K562 (cell line): ENCODE data around the gene MLYCD. TPM values are rescaled to one million over a fixed set of nuclear protein-coding genes. Genes with fewer than 3 reads are reported as not detected.

Experiments
- BRD4 ChIP-seq: fragments of 200-600 bp; sonication (generic); IDR thresholded peaks from 2 replicates; pipeline ENCODE4 v1.6.1; 2017; ENCODE audit warnings: inconsistent platforms
- CHD2 ChIP-seq: IDR thresholded peaks from 2 replicates; pipeline ENCODE4 v1.6.1; 2011; ENCODE audit warnings: low read depth, low read length
- DIDO1 ChIP-seq: fragments of 450-650 bp; IDR thresholded peaks from 2 replicates; pipeline ENCODE4 v1.6.1; 2016; ENCODE audit warnings: low read depth, missing biosample characterization, missing genetic modification characterization
- E2F6 ChIP-seq, 2 experiments: IDR thresholded peaks; 2 replicates each; pipeline ENCODE4 v1.6.1; 2011; ENCODE audit warnings: borderline replicate concordance in 1 of 2, control low read depth in 1 of 2, low read depth in 1 of 2, low read length in 1 of 2, mild to moderate bottlenecking in 1 of 2, mixed read lengths in 1 of 2, moderate library complexity in 1 of 2; ENCODE audit not compliant: insufficient read depth in 1 of 2, insufficient read length in 1 of 2, poor library complexity in 1 of 2, severe bottlenecking in 1 of 2; ENCODE audit errors: extremely low read depth in 1 of 2
- ETS2 ChIP-seq: IDR thresholded peaks from 2 replicates; pipeline ENCODE4 v1.6.1; 2016; ENCODE audit warnings: borderline replicate concordance, missing genetic modification characterization, mild to moderate bottlenecking, moderate library complexity, missing compliant biosample characterization; ENCODE audit not compliant: poor library complexity, severe bottlenecking
- FOS ChIP-seq: IDR thresholded peaks from 3 replicates; pipeline ENCODE4 v1.6.1; 2011; ENCODE audit not compliant: insufficient read length; ENCODE audit errors: extremely low read depth
- GABPA ChIP-seq: fragments of 200-800 bp; sonication (Bioruptor generic); conservative IDR thresholded peaks from 2 replicates; pipeline ENCODE4 v1.6.1; 2016; ENCODE audit warnings: low read depth, missing genetic modification characterization, missing compliant biosample characterization
- HEY1 ChIP-seq: fragments of 250-450 bp; sonication (Bioruptor Pico); IDR thresholded peaks from 2 replicates; pipeline ENCODE4 v1.5.0; 2020; ENCODE audit warnings: mild to moderate bottlenecking, moderate library complexity, borderline replicate concordance
- HNRNPK ChIP-seq: fragments of 200-400 bp; formaldehyde crosslinking; IDR thresholded peaks from one replicate; pipeline ENCODE4 v1.6.1; 2018; ENCODE audit warnings: mild to moderate bottlenecking, low read depth, low read length; ENCODE audit not compliant: poor library complexity, severe bottlenecking
- HOMEZ ChIP-seq: fragments of 250-450 bp; sonication (Bioruptor Pico); IDR thresholded peaks from 2 replicates; pipeline ENCODE4 v1.4.0; 2020; ENCODE audit warnings: mild to moderate bottlenecking, moderate library complexity
- KDM5B ChIP-seq: fragments of 200-600 bp; sonication (generic); IDR thresholded peaks from 2 replicates; pipeline ENCODE4 v1.6.1; 2012; ENCODE audit warnings: low read depth, mild to moderate bottlenecking, moderate library complexity, low read length, control low read depth, inconsistent platforms; ENCODE audit not compliant: insufficient replicate concordance
- MAX ChIP-seq: sonication (generic); formaldehyde crosslinking; IDR thresholded peaks from 2 replicates; pipeline ENCODE4 v1.9.0; 2022; ENCODE audit warnings: mild to moderate bottlenecking, missing genetic modification reagents
- MEF2A ChIP-seq: IDR thresholded peaks from 2 replicates; pipeline ENCODE4 v1.6.1; 2011; ENCODE audit warnings: low read depth, mild to moderate bottlenecking, low read length, moderate library complexity; ENCODE audit not compliant: control insufficient read depth
- MYC ChIP-seq, 2 experiments: fragments of 250-450 bp in 1 of 2; sonication (Bioruptor Pico) in 1 of 2; IDR thresholded peaks; 2 replicates each; pipeline versions ENCODE4 v1.5.1 to v1.6.1; 2012 to 2021; ENCODE audit warnings: low read depth in 2 of 2, borderline replicate concordance in 1 of 2, improper control_type of control experiment in 1 of 2, low read length in 1 of 2, mild to moderate bottlenecking in 1 of 2, moderate library complexity in 1 of 2
- SIN3A ChIP-seq, 2 experiments: fragments of 150-350 bp in 1 of 2; IDR thresholded peaks; 2 replicates each; pipeline ENCODE4 v1.6.1; 2011 to 2016; ENCODE audit warnings: borderline replicate concordance in 2 of 2, low read depth in 2 of 2, low read length in 2 of 2, mild to moderate bottlenecking in 2 of 2, moderate library complexity in 2 of 2; ENCODE audit not compliant: control insufficient read depth in 1 of 2
- SOX6 ChIP-seq: fragments of 450-650 bp; IDR thresholded peaks from 2 replicates; pipeline ENCODE4 v1.6.1; 2014; ENCODE audit warnings: mild to moderate bottlenecking
- TCF3 ChIP-seq: sonication (generic); formaldehyde crosslinking; IDR thresholded peaks from 2 replicates; pipeline ENCODE4 v1.4.0; 2020; ENCODE audit warnings: mild to moderate bottlenecking, missing genetic modification reagents
- TFAP4 ChIP-seq: sonication (generic); formaldehyde crosslinking; IDR thresholded peaks from 2 replicates; pipeline ENCODE4 v1.8.0; 2022; ENCODE audit warnings: missing genetic modification reagents, mild to moderate bottlenecking, moderate library complexity, borderline replicate concordance
- ZKSCAN3 ChIP-seq: fragments of 250-450 bp; sonication (Bioruptor Pico); IDR thresholded peaks from 2 replicates; pipeline ENCODE4 v1.4.0; 2020
- ZNF134 ChIP-seq: fragments of 250-450 bp; sonication (Bioruptor Pico); conservative IDR thresholded peaks from 2 replicates; pipeline ENCODE4 v1.4.0; 2020
- ZNF695 ChIP-seq: fragments of 450-650 bp; formaldehyde crosslinking; IDR thresholded peaks from 2 replicates; pipeline ENCODE4 v1.4.0; 2020; ENCODE audit warnings: mild to moderate bottlenecking, moderate library complexity
- ZNF76 ChIP-seq: fragments of 250-450 bp; sonication (Bioruptor Pico); IDR thresholded peaks from 2 replicates; pipeline ENCODE4 v1.4.0; 2020; ENCODE audit warnings: mild to moderate bottlenecking, moderate library complexity, borderline replicate concordance
- ZNF778 ChIP-seq: fragments of 450-650 bp; formaldehyde crosslinking; IDR thresholded peaks from 2 replicates; pipeline ENCODE4 v1.4.0; 2020; ENCODE audit warnings: mild to moderate bottlenecking, moderate library complexity
- polyA plus RNA-seq, 8 experiments: library from polyadenylated mRNA; depleted of rRNA in 4 of 8; stranded (reverse) in 5 of 8; unstranded in 3 of 8; fragments of >200 nt; fragmentation: Nextera tagmentation in 2 of 8; fragmentation: Illumina TruSeq in 1 of 8; extraction: Ambion mirVana in 2 of 8; extraction: Trizol in 1 of 8; gene quantifications; 2 replicates each; pipeline versions ENCODE4 v1.2.1 to v1.2.3, GENCODE V29; 2011 to 2014; ENCODE audit warnings: inconsistent platforms in 1 of 8, missing spikeins in 1 of 8
- total RNA-seq, 7 experiments: library from RNA; depleted of rRNA in 6 of 7; stranded (reverse); fragments of >200 nt in 6 of 7; fragmentation: Illumina TruSeq in 2 of 7; extraction: Trizol in 2 of 7; gene quantifications; 2 replicates each; pipeline versions ENCODE4 v1.2.1 to v1.2.3, GENCODE V29; 2011 to 2021; ENCODE audit warnings: low replicate concordance in 1 of 7

MLYCD gene
- total and polyA plus RNA-seq, 9 of the 15 experiments (the other 6 are each of a cell fraction or from before 2014, with no cell fraction given): 0.15 to 2.0 (median 1.0) TPM

- TF ChIP-seq HOMEZ (CRISPR knock-in tag) (no peak), GABPA (peak; percentile 93), ZNF695 (CRISPR knock-in tag) (no peak), HEY1 (CRISPR knock-in tag) (no peak), ETS2 (tag) (no peak), SOX6 (no peak), HNRNPK (no peak), ZKSCAN3 (no peak), CHD2 (peak; percentile 45), SIN3A (IDR thresholded peaks at IDR 0.05; ENCODE audit: borderline replicate concordance in 2 of 2, control insufficient read depth in 1 of 2, low read depth in 2 of 2, low read length in 2 of 2) (peak; percentile 77 to 84; a peak in 2 of 4 replicates), BRD4 (no peak), MYC (IDR thresholded peaks at IDR 0.05; ENCODE audit: low read depth, low read length) (peak; percentile 21; the same call in 1 of the 2 replicates), MYC (CRISPR knock-in tag; IDR thresholded peaks at IDR 0.05; ENCODE audit: borderline replicate concordance, low read depth) (no peak), TCF3 (no peak), ZNF76 (CRISPR knock-in tag) (0 out of 2 replicates have a peak, but pooled peaks have one; percentile 23), MEF2A (no peak), KDM5B (peak; percentile 39), DIDO1 (tag) (no peak), E2F6 (IDR thresholded peaks at IDR 0.05; ENCODE audit: borderline replicate concordance in 1 of 2, extremely low read depth in 1 of 2, insufficient read depth in 1 of 2, insufficient read length in 1 of 2, low read depth in 1 of 2, low read length in 1 of 2, poor library complexity in 1 of 2, severe bottlenecking in 1 of 2) (peak; percentile 49 to 95), ZNF778 (CRISPR knock-in tag) (no peak), TFAP4 (CRISPR knock-in tag) (peak; percentile 39; the same call in 1 of the 2 replicates), FOS (peak; percentile 74), ZNF134 (CRISPR knock-in tag) (no peak), MAX (CRISPR knock-in tag) (no peak)
Observed at GRCh38 chr16:83898463-83899271, at the start of gene MLYCD (continued).
